ENCODE data around the gene TMIE. TPM values are rescaled to one million over a fixed set of nuclear protein-coding genes. Genes with fewer than 3 reads are reported as not detected.

TMIE gene
- total and polyA plus RNA-seq, 12 donors = 0.30 to 21.4 (median 2.0) TPM

DNA sequence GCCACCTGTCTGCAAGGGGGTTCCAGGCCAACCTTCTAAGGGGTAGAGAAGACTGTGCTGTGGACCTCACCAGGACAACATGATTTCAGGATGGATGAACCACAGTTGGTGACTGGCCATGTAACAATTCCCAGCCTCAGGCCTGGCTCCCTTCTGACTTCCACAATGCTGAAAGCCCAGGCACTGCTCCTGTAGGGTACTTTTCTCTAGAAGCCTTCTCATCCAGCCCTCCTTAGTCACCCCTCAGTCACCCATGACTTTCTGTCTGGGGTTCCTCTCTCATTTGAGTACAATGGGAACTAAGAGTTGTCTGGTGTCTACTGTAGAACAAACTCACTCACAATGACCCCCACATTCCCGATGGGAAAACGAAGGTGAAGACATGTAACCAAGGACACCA, 16.3 kb upstream of the TMIE start:
- H3K4me1 ChIP-seq (replicated peaks in 1 of 2) = no peaks in the 10 kb centered on the region
- H3K27ac ChIP-seq = no peak overlapping the region
- no peak for DNase-seq
- H3K27me3 ChIP-seq = no peaks in the 10 kb centered on the region
- H3K4me3 ChIP-seq = no peak overlapping the region
- no peaks in the 10 kb centered on the region for H3K36me3 ChIP-seq (replicated peaks in 1 of 2)
- intact Hi-C loops (cut with DNase I) = no loop called here
- TF ChIP-seq POLR2A (IDR thresholded peaks at IDR 0.05) (no peak), CTCF (IDR thresholded peaks at IDR 0.05) (no peak)
- no peaks in the 10 kb centered on the region for H3K9me3 ChIP-seq (replicated peaks in 1 of 3)
- 79 to 93% (median 81%) methylated on average over 2 of the region's 2 CpGs for WGBS, 4 donors

- DNase-seq = no peak
- Histone ChIP-seq H3K4me3 (no peak overlapping the region), H3K36me3 (replicated peaks in 1 of 2) (no peaks in the 10 kb centered on the region), H3K27me3 (no peaks in the 10 kb centered on the region), H3K4me1 (replicated peaks in 1 of 2) (no peaks in the 10 kb centered on the region), H3K27ac (no peak overlapping the region), H3K9me3 (replicated peaks in 1 of 3) (no peaks in the 10 kb centered on the region)
- intact Hi-C loops (cut with DNase I) = no loop called here
- WGBS, 4 donors = 96 to 100% (median 99%) methylated on average over 2 to 9 of the region's 9 CpGs
- TF ChIP-seq CTCF (IDR thresholded peaks at IDR 0.05) (no peak), POLR2A (IDR thresholded peaks at IDR 0.05) (no peak)
These were observed 15.7 kb upstream of the TMIE start for GRCh38 chr3:46685446-46685845.

DNA sequence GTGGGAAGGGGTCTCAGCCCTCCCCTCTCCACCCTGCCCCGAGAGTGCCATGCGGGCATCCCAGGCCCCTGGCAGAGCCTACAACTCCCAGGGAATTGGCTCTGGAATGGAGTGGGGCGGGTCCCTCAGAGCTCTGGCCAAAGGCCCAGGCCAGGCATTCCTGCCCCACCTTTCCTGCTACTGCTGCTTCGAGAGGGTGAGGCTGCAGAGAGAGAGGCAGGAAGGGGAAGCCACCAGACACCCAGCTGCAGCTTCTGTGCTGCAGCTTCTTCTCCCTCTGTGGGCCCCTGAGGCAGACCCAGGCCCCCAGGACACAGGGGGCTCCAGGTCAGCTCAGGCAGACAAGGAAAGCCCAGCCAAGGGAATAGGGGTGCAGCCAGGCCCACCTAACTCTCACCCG, 10.4 kb upstream of the TMIE start:
- peaks cover 25 to 34% of the 10 kb centered on the region in 2 donors for H3K4me1 ChIP-seq (replicated peaks in 1 of 2)
- DNase-seq = peak in 3 of 7 donors; percentile 11 to 57 (median 52)
- TF ChIP-seq POLR2A (IDR thresholded peaks at IDR 0.05) (no peak), CTCF (IDR thresholded peaks at IDR 0.05) (no peak)
- no peak overlapping the region for H3K4me3 ChIP-seq
- no peaks in the 10 kb centered on the region for H3K36me3 ChIP-seq (replicated peaks in 1 of 2)
- intact Hi-C loops (cut with DNase I) = no loop called here
- no peaks in the 10 kb centered on the region for H3K9me3 ChIP-seq (replicated peaks in 1 of 3)
- H3K27me3 ChIP-seq = no peaks in the 10 kb centered on the region
- WGBS, 4 donors = 72 to 83% (median 79%) methylated on average over 1 to 5 of the region's 5 CpGs
- no peak overlapping the region for H3K27ac ChIP-seq

GRCh38 chr3:46692566-46692990, 8.6 kb upstream of the TMIE start:
- Histone ChIP-seq H3K4me1 (replicated peaks in 1 of 2) (peaks cover 34 to 50% of the 10 kb centered on the region in 2 donors), H3K27ac (peak overlapping the region in 2 of 5 donors; percentile 48 to 72), H3K36me3 (replicated peaks in 1 of 2) (no peaks in the 10 kb centered on the region), H3K27me3 (no peaks in the 10 kb centered on the region), H3K4me3 (peak overlapping the region in 2 of 4 donors; percentile 46 to 63), H3K9me3 (replicated peaks in 1 of 3) (no peaks in the 10 kb centered on the region)
- intact Hi-C loops (cut with DNase I) = no loop called here
- TF ChIP-seq CTCF (IDR thresholded peaks at IDR 0.05) = no peak
- no peak for TF ChIP-seq POLR2A (IDR thresholded peaks at IDR 0.05)
- 20 to 93% (median 64%) methylated on average over 2 to 11 of the region's 11 CpGs for WGBS, 4 donors
- DNase-seq = peak; percentile 38 to 58 (median 44)

All from adrenal gland (tissue), 12 donors.